ENCODE data around the gene TLX2.

Gene TLX2

GRCh38 chr2:74530239-74531187 is 16.3 kb downstream of the TLX2 start:
- TF ChIP-seq CTCF (IDR thresholded peaks at IDR 0.05): no peak

GRCh38 chr2:74531666-74532065 is 17.4 kb downstream of the TLX2 start:
- no peak for TF ChIP-seq CTCF (IDR thresholded peaks at IDR 0.05)

GRCh38 chr2:74532222-74532621 is 18.0 kb downstream of the TLX2 start:
- no peak; the same call in 1 of the 2 replicates for TF ChIP-seq CTCF (IDR thresholded peaks at IDR 0.05)

GRCh38 chr2:74533464-74533863 is 19.2 kb downstream of the TLX2 start:
- TF ChIP-seq CTCF (IDR thresholded peaks at IDR 0.05): no peak

GRCh38 chr2:74534411-74534810 is 20.2 kb downstream of the TLX2 start:
- TF ChIP-seq CTCF (IDR thresholded peaks at IDR 0.05): no peak

GRCh38 chr2:74535440-74535965 is 21.3 kb downstream of the TLX2 start:
- TF ChIP-seq CTCF (IDR thresholded peaks at IDR 0.05): no peak

GRCh38 chr2:74536166-74536950 is 22.1 kb downstream of the TLX2 start:
- TF ChIP-seq CTCF (IDR thresholded peaks at IDR 0.05): no peak

Measured in LNCAP (cell line).